ENCODE data around the gene TNFAIP2. TPM values are rescaled to one million over a fixed set of nuclear protein-coding genes. Genes with fewer than 3 reads are reported as not detected.
"Not testable (repeated sequence)": the region's sequence is repeated elsewhere in the genome, so short reads cannot be mapped to it uniquely, and the experiment has no call there.

The TNFAIP2 gene
- total RNA-seq, 1 donor from 2014 or later = 41.3 TPM

DNA sequence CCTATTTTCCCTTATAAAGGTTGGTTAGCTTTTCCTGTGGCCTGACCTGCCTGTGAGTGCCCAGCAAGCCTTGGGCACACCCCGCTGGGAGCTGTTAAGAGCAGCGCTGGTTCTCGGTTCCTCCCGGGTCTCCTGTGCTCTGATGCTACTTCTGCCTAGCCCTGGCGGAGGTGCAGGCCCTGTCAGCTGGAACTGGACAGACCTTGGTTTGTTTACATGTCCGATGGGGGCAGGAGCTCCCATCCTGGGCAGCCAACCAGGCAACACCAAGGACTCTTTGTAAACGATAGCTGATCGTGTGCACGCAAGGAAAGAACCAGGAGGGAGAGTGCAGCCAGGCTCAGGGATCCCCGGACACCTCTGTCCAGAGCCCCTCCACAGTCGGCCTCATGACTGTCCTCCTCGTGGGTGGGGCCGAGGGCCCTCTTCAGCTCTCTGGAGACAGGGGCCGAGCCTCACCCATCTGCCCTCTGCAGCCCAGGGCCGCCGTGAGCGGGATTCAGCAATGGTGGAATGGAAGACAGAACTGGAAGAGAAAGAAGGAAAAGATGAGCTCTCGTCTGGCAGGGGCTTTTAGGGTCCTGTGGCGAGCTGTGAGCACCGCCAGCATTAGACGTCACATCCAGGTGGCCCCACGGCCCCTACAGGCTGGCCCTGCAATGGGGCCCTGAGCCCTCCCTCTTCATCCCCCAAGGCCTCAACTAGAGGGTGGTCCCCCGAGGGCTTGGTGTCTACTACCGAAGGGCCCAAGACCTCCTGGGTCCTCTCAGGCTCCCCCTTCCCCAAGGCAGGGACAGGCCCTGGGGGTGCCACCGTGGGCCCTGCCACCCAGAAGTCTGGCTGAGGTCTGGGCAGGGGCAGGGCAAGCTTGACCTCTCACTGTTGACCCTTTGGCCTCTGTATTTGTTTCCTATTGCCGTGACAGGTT, 12.3 kb downstream of the TNFAIP2 start:
- no peak for DNase-seq

DNA sequence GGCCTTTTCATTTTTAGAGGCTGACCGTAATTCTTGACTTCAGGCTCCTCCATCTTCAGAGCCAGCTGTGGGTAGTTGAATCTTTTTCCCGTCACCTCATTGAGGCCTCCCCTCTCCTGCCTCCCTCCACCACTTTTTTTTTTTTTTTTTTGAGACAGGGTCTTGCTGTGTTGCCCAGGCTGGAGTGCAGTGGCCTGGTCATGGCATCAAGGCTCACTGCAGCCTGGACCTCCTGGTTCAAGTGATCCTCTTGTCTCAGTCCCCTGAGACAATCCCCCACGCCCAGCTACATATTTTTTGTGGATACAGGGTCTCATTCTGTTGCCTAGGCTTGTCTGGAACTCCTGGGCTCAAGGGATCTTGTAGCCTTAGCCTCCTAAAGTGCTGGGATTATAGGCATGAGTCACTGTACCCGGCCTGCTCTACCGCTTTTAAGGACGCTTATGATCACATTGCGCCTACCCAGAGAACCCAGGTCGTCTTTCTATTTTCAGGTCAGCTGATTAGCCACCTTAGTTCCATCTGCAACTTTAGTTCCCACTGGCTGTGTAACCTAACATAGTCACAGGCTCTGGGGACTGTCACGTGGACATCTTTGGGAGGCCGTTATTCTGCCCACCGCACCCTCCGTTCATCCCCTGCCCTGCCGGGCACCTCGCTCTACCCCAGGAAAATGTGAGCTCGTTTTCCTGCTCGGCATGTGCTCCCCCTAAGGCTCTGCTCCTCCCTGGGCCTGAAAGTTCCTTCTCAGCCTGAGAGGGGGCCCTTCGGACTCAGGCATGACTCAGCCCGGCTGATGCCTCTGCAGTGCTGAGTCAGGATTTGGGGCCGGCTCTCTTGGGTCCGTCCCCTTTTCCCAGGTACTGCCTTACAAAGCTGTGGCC, 13.4 kb downstream of the TNFAIP2 start:
- no peak for DNase-seq

DNA sequence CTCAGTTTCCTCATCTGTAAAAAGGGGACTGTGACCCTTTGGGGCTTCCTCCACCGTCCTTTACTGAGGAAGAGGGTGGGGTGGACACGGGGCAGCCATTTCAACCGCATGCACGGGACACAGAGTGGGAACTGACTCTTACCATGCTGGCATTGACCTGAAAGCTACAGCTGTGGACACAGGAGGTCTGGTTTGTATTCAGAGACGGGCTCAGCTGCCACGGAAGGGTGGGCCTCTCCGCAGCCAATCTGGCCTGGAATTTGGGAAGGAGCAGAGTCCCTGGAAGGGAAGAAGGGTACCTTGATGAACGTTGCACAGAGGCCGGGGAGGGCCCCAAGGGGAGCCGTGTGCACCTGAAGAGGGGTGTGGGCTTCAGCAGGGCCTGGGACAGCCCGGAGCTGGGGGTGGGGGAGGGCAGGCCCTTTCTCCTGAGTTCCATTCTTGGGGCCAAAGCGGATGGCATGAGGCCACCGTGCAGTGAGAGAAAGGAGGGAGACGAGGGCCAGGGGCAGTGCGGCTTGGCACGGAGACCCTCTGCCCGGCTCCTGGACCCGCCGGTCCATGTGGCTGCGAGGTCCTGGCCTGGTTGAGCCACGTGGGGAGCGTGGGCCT, 14.5 kb downstream of the TNFAIP2 start:
- DNase-seq = no peak

DNA sequence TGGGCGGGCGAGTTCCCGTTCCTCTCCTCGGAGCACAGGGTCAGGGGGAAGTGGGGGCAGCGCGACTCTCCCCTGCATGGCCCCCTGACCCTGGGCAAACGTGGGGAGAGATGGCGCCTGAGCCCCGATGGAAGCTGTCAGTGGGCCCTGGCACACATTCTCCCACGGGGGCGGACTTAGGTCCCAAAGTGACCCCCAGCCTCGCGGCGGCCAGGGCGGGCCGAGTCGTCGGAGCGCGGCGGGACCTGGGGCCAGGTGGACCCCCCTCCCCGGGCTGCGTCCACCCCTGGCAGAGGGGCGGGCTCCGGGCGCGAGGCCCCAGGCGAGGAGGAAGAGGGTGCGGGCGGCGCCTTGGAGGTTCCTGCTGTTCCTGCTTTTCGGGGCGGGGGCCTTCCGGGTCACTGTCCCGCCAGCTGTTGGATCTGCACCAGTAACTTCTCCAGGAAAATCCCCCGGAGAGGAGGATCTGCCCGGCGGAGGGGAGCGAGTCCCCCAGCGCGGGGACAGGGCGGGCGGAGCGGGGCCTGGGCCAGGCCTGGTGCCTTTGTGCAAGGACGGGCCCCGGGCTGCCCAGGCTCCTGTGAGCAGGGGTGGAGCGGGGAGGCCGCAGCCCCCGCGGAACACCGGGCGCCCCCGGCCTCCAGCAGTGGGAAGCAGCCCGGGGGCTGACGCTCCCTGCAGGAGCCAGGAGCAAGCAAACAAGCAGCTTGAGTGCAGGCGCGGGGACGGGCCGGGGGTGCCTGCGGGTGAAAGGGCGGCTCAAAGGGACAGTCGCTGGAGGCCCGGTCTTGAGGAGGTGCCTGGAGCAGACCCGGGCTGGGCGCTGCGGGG, 15.3 kb downstream of the TNFAIP2 start:
- DNase-seq = no peak

DNA sequence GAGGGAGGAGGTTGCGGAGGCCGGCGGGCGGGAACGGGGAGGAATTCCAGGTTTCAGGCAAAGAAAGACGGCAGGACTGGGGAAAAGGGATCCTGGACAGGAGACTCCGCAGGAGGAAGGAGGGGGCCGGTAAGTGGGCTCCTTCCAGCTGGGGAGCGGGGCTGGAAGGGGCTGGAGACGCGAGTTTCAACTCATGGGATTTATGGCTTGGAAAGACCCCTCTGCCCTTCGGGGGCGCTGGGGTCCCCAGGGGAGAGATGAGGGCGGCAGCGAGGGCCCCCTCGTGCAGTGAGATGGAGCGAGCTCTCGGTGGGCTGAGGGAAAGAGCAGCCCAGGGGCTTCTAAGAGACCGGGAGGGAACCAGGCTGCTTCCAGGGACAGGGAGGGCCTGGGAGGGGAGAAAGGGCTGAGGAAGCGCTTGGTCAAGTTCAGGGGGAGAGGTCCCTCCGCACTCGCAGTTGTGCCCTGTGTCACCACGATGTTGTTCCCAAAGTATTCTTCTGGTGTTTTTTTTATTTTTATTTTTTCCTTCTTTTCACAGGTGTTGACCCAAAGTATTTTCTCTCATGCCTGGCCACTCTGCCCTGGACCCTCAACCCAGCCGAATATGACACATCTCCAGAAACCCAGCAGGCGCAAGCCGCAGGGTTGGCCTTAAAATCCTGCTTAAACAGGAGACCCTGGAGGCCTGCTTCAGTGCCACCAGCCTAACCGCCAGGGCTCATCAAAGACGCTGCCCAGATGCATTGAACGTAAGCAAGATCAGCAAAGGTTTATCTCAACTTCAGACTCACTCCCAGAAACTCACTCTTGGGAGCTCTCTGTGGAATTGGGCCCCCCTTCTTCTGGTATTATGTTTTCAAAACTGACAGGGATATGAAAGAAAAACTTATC, 16.1 kb downstream of the TNFAIP2 start:
- DNase-seq = no peak

DNA sequence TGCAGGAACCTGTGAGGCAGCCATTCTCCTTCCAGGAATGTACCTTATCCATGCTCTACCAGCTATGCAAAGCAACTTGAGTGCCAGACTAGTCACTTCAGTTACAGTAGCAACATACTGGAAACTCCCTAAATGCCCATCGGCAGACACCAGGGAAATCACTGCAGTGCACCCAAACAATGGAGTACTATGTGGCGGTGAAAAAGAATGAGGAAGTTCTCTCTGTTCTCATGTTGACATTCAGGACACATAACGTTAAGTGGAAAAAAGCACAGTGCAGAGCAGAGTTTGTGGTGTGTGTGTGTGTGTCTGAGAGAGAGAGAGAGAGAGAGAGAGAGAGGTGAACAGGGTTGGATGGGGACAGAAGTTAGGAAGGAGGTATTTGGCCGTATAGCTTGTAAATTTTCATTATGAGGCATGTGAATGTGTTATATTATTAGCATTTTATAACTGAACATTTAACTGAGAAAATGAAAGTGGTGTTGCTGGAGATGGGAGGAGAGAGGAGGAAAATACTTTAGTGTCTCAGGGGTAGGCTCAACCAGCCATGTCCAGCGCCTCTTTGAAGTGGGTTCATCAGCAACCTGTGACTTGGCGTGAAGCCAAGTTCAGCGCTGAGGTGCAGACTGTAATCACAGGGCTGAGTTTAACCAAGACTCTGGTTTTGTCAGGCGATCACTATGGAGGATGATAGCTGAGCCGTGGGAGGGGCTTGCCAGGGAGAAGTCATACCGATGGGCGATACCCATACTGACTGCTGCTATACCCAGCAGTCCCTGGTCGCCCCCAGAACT, 17.3 kb downstream of the TNFAIP2 start:
- DNase-seq = no peak

DNA sequence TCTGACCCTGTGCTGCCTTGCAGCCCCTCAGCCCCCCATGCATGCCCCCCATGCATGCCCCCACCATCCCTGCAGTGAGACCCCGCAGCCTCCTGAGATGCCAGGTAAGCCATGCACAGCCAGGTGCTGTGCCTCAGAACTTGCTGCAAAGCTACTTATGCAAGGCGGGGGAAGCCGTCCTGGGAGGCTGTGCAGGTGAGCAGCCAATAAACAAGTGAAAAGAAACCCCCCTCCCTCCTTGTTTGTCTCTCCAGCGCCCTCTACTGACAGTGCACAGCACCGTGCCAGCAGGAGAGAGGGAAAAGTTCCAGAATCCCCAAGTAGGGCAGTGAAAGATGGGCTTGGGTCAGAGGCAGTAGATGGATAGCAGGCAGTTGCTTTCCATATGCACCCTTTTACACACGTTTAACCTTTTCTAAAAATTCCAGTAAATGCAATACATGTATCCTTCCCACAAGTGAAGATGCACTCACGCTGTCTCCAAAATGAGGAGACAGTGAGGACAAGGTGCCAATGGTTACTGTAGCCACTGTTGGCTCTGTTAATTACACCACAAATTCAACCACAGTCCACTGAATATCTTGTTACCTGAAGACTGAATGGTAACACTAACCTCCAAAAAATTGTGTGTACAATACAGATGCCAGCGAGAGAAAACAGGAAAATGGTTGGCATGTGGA, 18.0 kb downstream of the TNFAIP2 start:
- no peak for DNase-seq

DNA sequence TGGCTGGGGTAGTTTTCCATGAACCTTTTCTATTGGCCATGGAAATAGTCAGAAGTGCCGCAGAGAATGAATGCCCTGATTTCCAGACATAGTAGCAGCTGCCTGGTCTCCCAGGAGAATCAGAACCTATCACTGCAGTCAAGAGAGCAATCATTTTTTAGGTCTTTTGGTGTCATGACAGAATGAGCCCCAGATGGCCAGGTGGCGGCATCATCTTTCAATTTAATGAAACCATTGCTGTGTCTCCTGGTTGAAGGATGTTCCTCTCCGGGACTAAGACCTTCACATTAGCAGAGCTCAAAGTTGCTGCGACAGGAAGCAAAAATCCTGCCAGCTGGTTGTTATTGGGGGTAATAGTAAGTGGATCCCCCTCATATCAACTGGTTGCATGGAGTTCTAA, 18.8 kb downstream of the TNFAIP2 start:
- DNase-seq = no peak

DNA sequence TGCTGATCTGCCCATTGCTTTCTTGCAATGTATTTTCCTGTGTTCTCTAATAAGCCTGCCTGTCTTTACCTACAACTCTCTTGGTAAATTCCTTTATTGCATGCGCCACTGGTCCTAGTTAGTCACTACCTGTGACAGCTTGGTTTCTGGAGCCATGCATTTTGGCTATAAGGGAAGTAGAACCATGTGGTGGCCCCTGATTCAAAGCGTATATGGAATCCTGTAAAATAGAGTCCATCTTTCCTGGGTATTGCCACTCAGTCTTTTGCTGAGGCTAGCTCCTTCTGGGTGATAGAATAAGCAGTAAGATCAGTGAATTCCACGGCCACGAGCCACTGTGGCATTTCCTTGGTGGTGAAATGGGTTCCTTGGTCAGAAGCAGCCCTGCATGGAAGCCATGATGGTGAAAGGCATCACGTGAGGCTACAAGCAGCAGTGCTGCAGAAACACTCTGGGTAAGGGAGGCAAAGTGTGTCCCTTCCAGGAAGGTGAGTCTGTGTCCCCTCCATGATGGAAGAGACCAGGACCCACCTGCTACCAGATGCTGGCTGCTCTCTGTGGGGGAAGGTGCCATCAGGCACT, 19.6 kb downstream of the TNFAIP2 start:
- no peak for DNase-seq

DNA sequence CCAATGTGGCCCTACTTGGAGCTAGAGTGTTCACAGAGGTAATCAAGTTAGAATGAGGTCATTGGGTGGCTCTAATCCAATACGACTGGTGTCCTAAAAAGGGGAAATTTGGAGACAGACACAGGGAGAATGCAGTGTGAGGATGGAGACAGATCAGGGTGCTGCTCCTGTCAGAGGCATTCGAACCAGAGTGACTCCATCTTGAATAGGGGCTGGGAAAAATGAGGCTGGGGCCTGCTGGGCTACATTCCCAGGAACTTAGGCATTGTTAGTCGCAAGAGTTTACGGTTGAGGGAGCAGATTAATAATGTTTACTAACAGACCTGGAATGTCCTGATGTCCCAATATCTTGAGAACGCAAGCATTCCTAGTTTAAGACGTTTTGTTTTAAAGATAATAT, 20.2 kb downstream of the TNFAIP2 start:
- no peak for DNase-seq

DNA sequence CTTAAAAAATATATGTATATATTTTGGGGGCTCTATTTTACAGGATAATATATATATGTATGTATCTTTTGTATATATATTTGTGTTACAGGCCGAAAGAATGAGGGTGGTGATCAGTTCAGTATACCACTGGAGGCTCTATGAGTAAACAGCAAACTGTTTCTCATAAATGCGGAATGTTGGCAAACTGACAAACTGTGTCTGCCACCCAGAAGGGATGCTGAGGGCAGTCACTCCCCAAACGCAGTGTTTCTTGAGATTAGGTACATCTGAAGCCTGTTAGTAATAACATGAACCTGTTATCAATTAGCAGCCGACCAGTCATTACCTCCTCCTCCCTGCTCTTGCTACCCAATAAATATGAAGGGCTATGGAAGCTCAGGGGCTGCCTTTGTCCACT, 20.8 kb downstream of the TNFAIP2 start:
- no peak for DNase-seq

DNA sequence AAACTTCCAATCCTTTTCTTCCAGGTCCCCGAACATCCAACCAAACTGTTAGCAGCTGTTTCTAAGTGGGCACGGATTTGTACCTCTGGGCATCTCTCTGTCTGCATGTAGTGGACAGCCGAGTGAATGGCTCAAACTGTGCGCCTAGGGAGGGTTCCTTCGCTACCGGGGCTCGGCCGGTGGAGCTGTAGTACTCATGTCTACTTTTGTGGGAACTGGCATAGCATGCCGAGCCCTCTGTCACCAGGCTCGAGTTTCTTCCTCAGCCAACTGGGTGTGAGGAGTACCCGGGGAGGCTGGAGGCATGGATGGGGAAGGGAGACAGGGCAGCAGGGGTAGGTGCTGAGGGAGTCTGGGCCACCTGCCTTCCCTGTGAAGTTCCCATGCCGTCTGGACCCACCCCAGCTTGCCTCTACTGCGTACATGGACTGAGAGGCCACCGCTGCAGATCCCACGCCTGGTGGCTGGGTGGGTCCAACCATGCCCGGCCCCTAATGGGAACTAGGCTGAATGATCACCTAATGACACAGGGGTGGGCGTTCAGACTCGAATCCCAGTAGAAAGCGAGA, 23.0 kb downstream of the TNFAIP2 start:
- DNase-seq = no peak

DNA sequence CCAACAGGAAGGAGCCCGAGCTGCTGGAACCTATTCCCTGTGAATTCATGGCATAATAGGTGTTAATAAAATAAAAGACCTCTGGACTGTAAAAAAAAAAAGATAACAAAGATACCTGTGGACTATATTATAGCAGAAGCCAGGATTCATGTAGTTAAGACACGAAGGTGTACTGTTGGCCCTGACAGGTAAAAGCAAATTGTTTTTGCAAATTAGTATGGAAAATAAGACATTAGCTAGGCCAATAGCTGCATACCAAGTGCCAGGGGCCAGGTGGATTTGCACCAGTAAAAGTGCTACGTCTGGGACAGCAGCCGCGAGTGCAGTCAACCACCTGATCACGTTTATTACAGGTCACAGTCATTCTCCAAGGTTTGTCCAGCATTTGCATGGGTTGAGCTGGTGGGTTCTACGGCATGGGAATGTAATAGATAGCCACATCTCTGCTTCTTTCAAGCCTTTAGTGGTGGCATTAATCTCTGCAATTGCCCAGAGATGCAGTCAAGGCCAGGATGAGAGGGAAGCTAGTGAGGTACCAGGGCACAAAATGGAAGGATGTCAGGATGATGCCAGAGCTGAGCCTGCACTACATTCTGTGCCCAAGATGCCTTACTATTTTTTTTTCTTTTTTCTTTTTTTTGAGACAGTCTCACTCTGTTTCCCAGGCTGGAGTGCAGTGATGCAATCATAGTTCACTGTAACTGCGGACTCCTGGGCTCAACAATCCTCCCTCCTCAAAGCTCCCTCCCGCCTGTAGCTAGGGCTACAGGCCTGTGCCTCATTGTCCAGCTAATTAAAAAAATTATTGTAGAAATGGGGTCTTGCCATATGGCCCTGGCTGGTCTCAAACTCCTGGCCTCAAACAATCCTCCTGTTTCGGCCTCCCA, 26.3 kb downstream of the TNFAIP2 start:
- no peak for DNase-seq

DNA sequence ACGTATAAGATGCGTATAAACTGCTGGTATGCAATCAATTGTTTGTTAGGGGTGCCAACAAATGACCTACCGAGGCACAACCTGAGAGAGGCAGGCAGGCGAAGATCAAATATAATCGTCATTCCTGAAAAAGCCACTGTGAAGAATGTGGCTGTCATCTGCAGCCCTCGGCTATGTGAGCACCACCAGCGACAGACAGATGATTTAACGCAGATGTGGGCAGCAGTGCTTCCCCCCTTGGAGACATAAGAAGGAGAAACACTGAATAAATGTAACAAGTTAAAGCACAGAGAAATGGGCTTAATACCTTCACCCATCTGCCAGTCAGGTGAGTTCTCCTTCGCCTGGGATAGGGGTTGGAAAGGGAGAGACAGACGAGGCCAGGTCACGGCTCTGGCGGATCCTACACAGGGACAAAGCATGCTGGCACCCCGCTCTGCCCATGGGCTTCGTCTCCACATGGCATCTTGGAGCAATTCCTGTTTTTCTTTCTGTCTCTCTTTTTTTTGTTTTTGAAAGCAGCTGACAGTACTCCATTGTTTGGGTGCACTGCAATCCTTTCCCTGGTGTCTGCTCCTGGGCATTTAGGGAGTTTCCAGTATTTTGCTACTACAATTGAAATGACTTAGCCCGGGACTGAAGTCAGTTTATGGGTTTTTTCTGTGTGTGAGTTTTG, 28.1 kb downstream of the TNFAIP2 start:
- no peak for DNase-seq

DNA sequence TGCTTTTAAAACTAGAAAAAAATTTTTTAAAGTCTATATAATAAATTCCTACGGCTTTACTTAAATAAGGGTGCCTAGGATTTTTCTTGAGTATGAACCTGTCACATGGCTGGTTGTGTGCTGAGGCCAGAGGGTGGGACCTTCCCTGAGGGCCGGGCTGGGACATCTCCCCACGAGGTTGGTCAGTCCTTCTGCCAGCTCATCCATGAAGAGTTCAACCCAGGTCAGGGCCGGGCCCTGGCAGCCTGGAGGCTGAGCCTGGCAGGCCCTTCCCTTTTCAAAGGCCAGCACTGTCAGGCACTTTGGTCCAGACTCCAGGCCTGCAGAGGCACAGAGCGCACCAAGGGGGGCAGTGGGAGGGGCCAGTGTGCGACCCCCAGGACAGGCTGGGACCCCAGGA, 31.7 kb downstream of the TNFAIP2 start:
- DNase-seq = no peak

DNA sequence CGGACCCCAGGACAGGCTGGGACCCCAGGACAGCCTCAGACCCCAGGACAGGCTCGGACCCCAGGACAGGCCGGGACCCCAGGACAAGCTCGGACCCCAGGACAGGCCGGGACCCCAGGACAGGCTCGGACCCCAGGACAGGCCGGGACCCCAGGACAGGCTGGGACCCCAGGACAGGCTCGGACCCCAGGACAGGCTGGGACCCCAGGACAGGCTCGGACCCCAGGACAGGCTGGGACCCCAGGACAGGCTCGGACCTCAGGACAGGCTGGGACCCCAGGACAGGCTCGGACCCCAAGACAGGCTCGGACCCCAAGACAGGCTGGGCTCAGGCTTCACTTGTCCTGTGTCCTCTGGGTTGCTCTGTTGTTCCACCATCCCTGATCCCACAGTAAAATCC, 32.2 kb downstream of the TNFAIP2 start:
- not testable (repeated sequence) for DNase-seq

DNA sequence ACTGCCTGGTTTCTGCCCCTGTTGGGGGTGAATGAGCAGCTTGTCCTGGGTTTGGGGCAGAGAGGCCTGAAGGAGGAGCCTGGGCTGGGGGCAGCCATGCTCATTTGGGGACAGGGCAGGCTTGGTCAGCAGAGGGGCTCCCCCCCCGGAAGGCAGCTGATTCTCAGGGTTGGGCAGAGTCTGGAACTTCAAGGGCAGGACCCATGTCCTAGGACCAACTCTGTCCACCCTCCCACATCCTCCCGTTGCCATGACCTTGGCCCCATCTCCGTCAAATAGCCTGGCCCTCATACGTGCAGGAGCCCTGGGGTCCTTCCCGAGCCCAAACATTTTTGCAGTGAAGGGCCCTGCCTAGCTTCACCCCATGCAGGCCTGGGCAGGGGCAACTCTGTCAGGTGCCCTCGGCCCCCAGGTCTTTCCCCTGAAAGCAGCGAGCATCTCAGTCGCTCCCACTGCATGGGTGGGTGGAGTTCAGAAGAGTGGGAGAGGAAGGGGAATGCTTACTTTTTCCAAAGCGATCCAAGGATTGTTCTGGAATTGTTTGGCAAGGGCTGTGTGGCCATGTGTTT, 32.6 kb downstream of the TNFAIP2 start:
- DNase-seq = no peak

Measured in skin of body (tissue), 2 donors.